ENCODE data around the gene PRDM2.

PRDM2 gene

DNA sequence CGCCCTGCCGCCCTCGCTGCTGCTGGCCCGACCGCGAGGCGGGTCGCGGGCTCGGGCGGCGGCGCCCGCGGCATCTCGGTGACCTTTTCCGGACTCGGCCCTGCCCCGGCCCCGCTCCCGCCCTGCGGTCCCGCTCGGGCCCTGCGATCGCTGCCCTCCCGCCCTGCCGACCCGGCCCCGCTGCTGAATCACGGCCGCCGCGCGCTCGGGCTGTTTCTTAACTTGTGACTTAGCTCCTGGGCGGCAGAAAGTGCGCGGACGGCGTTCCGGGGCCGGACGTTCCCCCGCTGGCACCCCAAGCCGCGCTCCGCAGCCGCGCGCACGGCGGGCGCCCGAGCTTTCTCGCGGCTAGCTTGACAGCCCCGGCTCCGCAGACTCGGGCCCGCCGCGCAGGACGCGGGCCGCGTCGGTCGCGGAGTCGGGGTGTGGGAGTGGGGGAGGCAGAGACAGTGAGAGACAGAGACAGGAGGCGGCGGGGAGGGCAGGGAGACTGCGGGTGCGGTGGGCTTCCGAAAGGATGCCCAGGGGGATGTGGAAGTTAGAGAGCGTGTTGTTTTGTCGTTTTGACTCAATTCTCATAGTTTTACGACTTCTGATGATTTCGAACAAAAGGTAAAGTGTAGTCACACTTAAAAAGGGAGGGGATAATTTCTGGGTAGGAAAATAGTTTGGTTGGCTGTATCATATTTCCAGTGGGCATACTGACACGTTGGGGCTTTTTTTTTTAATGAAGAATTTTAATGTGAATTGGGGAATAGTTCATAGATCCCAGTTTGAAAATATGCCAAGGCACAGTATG is 49.8 kb downstream of the PRDM2 start:
- TF ChIP-seq CTCF (IDR thresholded peaks at IDR 0.05; ENCODE audit: insufficient read depth, low read depth, low read length, missing control alignments), result no peak
- DNase-seq (ENCODE audit: low read depth), result peak; percentile 61
- peak overlapping the region; percentile 84 for H3K4me3 ChIP-seq (ENCODE audit: low read length)

GRCh38 chr1:13751458-13751871 is 51.5 kb downstream of the PRDM2 start:
- peak; percentile 29 for DNase-seq (ENCODE audit: low read depth)
- no peak for TF ChIP-seq CTCF (IDR thresholded peaks at IDR 0.05; ENCODE audit: insufficient read depth, low read depth, low read length, missing control alignments)
- no peak overlapping the region for H3K4me3 ChIP-seq (ENCODE audit: low read length)

GRCh38 chr1:13751985-13752384 is 52.0 kb downstream of the PRDM2 start:
- TF ChIP-seq CTCF (IDR thresholded peaks at IDR 0.05; ENCODE audit: insufficient read depth, low read depth, low read length, missing control alignments), result no peak
- DNase-seq (ENCODE audit: low read depth), result no peak
- no peak overlapping the region for H3K4me3 ChIP-seq (ENCODE audit: low read length)

DNA sequence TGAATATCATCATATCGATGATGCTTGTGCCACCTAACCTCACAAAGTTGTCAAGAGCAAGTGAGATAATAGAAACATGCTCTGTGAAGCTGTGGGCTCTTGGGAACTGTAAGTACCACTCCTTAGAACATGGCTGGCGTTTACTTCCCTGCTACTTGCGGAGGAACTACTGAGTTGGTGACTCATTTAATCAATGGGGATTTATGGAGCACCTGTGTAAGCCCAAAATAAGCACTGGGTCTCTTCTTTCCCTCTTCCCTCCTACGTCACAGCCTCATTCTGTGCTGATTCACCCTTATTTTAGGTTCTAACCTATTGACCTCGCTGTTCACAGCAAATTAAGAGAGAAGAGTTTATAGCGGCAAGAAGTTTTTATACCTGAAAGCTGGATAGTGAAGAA is 52.9 kb downstream of the PRDM2 start:
- DNase-seq (ENCODE audit: low read depth), result no peak
- no peak overlapping the region for H3K4me3 ChIP-seq (ENCODE audit: low read length)
- no peak for TF ChIP-seq CTCF (IDR thresholded peaks at IDR 0.05; ENCODE audit: insufficient read depth, low read depth, low read length, missing control alignments)

DNA sequence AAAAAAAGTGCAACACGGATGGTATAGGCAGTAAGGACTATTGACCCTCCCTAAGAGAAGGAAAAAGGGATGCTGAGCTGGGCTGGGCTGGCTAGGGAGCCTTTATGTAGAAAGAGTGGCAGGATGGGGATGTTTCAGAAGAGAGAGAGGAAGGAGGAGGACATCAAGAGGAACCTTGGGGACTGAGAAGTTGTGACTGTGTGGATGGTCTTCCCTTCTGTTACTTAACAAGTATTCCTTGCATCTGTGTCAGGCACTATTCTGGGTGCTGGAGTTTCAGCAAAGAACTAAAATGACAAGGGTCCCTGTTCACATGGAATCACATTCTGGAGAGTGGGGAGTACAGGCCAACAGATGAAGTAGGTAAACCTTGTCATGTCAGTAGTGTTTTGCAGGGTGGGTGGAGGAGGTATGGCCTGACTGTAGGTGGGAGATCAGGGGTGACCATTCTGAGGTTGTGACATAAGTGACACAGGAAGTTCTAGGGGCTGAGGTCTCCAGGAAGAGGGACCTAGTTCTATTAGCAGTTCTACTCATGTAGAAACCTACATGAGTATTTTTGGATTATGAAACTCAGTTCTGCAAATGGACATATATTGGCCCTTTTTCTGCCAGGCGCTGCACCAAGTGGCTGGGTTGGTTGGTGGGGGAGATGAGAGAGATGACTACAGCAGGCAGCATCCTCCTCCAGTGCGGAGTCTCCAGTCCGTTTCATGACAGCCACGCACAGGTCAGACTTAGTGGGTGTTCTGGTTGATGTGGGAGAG is 53.8 kb downstream of the PRDM2 start:
- no peak for DNase-seq (ENCODE audit: low read depth)
- H3K4me3 ChIP-seq (ENCODE audit: low read length), result no peak overlapping the region
- TF ChIP-seq CTCF (IDR thresholded peaks at IDR 0.05; ENCODE audit: insufficient read depth, low read depth, low read length, missing control alignments), result no peak

- DNase-seq (ENCODE audit: low read depth), result no peak
- no peak for TF ChIP-seq CTCF (IDR thresholded peaks at IDR 0.05; ENCODE audit: insufficient read depth, low read depth, low read length, missing control alignments)
- no peak overlapping the region for H3K4me3 ChIP-seq (ENCODE audit: low read length)
These were observed 54.6 kb downstream of the PRDM2 start for GRCh38 chr1:13754510-13755103.
